ENCODE measurements around the gene SACM1L.
"Not testable (repeated sequence)": the region's sequence is repeated elsewhere in the genome, so short reads cannot be mapped to it uniquely, and the experiment has no call there.

The SACM1L gene

GRCh38 chr3:45751537-45752242 lies 62.5 kb downstream of the SACM1L start:
- Mint-ChIP-seq H3K27me3 (ENCODE audit: low read depth) (peaks cover 4% of the 10 kb centered on the region), H3K4me3 (no peak overlapping the region), H3K9me3 (no peaks in the 10 kb centered on the region), H3K36me3 (ENCODE audit: low read depth) (peaks cover 2% of the 10 kb centered on the region), H3K4me1 (ENCODE audit: low read depth) (no peaks in the 10 kb centered on the region), H3K27ac (no peak overlapping the region)
- DNase-seq (ENCODE audit: low spot score), result no peak

DNA sequence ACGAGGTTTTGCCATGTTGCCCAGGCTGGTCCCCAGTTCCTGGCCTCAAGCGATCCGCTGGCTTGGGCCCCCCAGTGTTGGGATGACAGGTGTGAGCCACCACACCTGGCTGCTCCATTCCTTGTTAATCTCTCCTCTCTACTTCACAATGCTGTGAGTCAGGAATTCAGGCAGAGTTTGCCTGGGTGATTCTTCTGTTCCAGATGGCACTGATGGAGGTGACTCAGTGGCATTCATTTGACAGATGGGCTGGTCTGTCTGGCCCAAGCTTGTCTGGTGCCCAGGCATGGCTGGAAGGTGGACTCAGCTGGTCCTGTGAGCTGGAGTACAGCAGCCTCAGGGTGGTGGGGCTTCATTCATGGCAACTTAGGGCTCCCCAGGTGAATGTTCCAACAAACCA lies 63.9 kb downstream of the SACM1L start:
- H3K27me3 Mint-ChIP-seq (ENCODE audit: low read depth), result peaks cover 4% of the 10 kb centered on the region
- no peak overlapping the region for H3K4me3 Mint-ChIP-seq
- no peaks in the 10 kb centered on the region for H3K9me3 Mint-ChIP-seq
- no peak for DNase-seq (ENCODE audit: low spot score)
- H3K4me1 Mint-ChIP-seq (ENCODE audit: low read depth), result no peaks in the 10 kb centered on the region
- no peaks in the 10 kb centered on the region for H3K36me3 Mint-ChIP-seq (ENCODE audit: low read depth)
- H3K27ac Mint-ChIP-seq, result no peak overlapping the region

- Mint-ChIP-seq H3K9me3 (no peaks in the 10 kb centered on the region), H3K27me3 (ENCODE audit: low read depth) (peaks cover 4% of the 10 kb centered on the region), H3K27ac (no peak overlapping the region), H3K4me1 (ENCODE audit: low read depth) (no peaks in the 10 kb centered on the region), H3K4me3 (no peak overlapping the region), H3K36me3 (ENCODE audit: low read depth) (no peaks in the 10 kb centered on the region)
- DNase-seq (ENCODE audit: low spot score), result no peak
Observed at GRCh38 chr3:45754461-45754860, 65.3 kb downstream of the SACM1L start.

- peaks cover 6% of the 10 kb centered on the region for H3K27me3 Mint-ChIP-seq (ENCODE audit: low read depth)
- no peaks in the 10 kb centered on the region for H3K9me3 Mint-ChIP-seq
- no peak overlapping the region for H3K27ac Mint-ChIP-seq
- H3K4me1 Mint-ChIP-seq (ENCODE audit: low read depth), result no peaks in the 10 kb centered on the region
- H3K36me3 Mint-ChIP-seq (ENCODE audit: low read depth), result no peaks in the 10 kb centered on the region
- no peak for DNase-seq (ENCODE audit: low spot score)
- no peak overlapping the region for H3K4me3 Mint-ChIP-seq
Observed at GRCh38 chr3:45756055-45756454, 66.9 kb downstream of the SACM1L start.

GRCh38 chr3:45757141-45757540 lies 67.9 kb downstream of the SACM1L start:
- H3K27me3 Mint-ChIP-seq (ENCODE audit: low read depth), result peaks cover 13% of the 10 kb centered on the region
- not testable (repeated sequence) for H3K36me3 Mint-ChIP-seq (ENCODE audit: low read depth); H3K4me1 Mint-ChIP-seq (ENCODE audit: low read depth); H3K4me3 Mint-ChIP-seq; DNase-seq (ENCODE audit: low spot score); H3K27ac Mint-ChIP-seq; H3K9me3 Mint-ChIP-seq

- Mint-ChIP-seq H3K36me3 (ENCODE audit: low read depth) (no peaks in the 10 kb centered on the region), H3K9me3 (no peaks in the 10 kb centered on the region), H3K4me1 (ENCODE audit: low read depth) (peaks cover 2% of the 10 kb centered on the region), H3K27ac (no peak overlapping the region), H3K4me3 (no peak overlapping the region), H3K27me3 (ENCODE audit: low read depth) (peaks cover 16% of the 10 kb centered on the region)
- DNase-seq (ENCODE audit: low spot score), result no peak
Observed at GRCh38 chr3:45758871-45759270, 69.7 kb downstream of the SACM1L start.

GRCh38 chr3:45759851-45760250 lies 70.7 kb downstream of the SACM1L start:
- Mint-ChIP-seq H3K27me3 (ENCODE audit: low read depth) (peaks cover 16% of the 10 kb centered on the region), H3K9me3 (no peaks in the 10 kb centered on the region), H3K27ac (no peak overlapping the region), H3K4me1 (ENCODE audit: low read depth) (peaks cover 2% of the 10 kb centered on the region), H3K36me3 (ENCODE audit: low read depth) (no peaks in the 10 kb centered on the region), H3K4me3 (no peak overlapping the region)
- no peak for DNase-seq (ENCODE audit: low spot score)

DNA sequence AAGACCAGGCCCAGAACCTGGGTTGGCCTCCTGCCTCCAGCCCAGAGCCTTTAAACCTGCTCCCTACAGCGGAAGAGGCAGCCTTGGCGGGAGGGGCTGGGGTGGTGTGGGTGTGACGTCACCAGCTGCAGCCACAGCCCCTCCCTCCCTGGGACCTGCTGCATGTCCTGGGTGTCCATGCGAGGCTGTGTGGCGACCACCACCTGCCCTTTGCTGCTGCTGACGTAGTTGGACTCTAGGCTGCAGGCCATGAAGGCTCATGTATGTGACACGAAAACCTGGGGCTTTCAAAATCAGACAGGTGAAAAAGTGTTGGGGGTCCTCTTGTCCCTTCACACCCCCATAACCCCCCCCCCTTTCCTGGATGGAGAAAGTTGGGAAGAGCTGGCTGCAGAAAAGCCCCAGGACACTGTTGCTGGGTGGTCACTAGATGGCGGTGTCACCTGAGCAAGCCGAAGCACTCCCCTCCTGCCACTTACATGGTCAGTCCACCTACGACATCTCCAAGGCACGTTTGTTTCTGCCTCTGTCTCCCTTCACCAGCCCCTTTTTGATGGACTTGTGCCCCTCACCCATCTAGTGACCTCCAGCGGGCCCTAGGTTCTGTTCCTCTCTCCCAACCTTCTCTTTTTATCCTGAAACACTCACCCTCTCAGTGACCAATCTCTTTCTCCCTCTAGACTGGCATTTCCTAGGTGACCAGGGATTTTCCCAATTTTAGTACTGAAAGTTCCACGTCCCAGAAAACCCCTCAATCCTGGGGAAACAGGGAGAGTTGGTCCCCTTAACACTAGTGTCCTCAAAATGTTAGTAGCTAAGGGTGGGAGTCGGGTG lies 71.9 kb downstream of the SACM1L start:
- H3K27me3 Mint-ChIP-seq (ENCODE audit: low read depth), result peaks cover 18% of the 10 kb centered on the region
- H3K36me3 Mint-ChIP-seq (ENCODE audit: low read depth), result no peaks in the 10 kb centered on the region
- H3K4me1 Mint-ChIP-seq (ENCODE audit: low read depth), result peaks cover 2% of the 10 kb centered on the region
- no peak overlapping the region for H3K27ac Mint-ChIP-seq
- no peak overlapping the region for H3K4me3 Mint-ChIP-seq
- DNase-seq (ENCODE audit: low spot score), result peak; percentile 19
- H3K9me3 Mint-ChIP-seq, result no peaks in the 10 kb centered on the region

- DNase-seq (ENCODE audit: low spot score), result no peak
- no peak overlapping the region for H3K4me3 Mint-ChIP-seq
- peaks cover 2% of the 10 kb centered on the region for H3K4me1 Mint-ChIP-seq (ENCODE audit: low read depth)
- no peak overlapping the region for H3K27ac Mint-ChIP-seq
- H3K36me3 Mint-ChIP-seq (ENCODE audit: low read depth), result no peaks in the 10 kb centered on the region
- no peaks in the 10 kb centered on the region for H3K9me3 Mint-ChIP-seq
- peaks cover 20% of the 10 kb centered on the region for H3K27me3 Mint-ChIP-seq (ENCODE audit: low read depth)
Observed at GRCh38 chr3:45761831-45762230, 72.6 kb downstream of the SACM1L start.

DNA sequence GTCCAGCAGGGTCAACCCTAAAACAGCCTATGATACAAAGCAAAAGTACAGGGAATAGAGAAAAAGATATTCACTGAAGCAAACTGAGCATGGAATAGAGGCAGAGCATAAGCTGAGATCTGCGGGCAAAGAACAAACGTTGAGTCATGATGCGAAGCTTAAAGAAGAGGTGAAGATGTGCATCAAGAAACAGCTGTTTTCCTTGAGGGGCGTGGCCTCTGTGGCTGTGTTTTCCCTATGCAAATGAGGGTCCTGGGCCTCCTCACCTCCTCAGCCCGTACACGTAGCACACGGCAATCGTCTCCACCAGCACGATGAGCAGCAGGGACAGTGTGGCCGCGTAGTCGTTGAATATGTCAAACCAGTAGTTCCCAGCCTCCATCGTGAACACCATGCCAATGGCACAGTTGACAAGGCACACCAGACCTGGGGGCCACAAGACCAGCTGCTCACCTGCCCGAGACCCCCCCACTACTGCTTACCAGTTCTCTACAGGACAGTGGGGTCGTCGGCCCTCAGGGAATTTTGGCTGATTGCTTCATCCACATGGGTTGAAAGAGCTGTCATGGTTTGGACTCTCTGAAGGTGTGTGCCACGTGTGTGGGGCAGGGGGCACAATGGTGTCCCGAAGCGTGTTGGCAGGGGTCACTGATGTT lies 73.6 kb downstream of the SACM1L start:
- no peak for DNase-seq (ENCODE audit: low spot score)
- Mint-ChIP-seq H3K27ac (no peak overlapping the region), H3K4me1 (ENCODE audit: low read depth) (peaks cover 2% of the 10 kb centered on the region), H3K4me3 (no peak overlapping the region), H3K9me3 (peaks cover 8% of the 10 kb centered on the region), H3K27me3 (ENCODE audit: low read depth) (peaks cover 27% of the 10 kb centered on the region), H3K36me3 (ENCODE audit: low read depth) (no peaks in the 10 kb centered on the region)

GRCh38 chr3:45763303-45763675 lies 74.1 kb downstream of the SACM1L start:
- H3K27me3 Mint-ChIP-seq (ENCODE audit: low read depth), result peaks cover 32% of the 10 kb centered on the region
- H3K4me3 Mint-ChIP-seq, result no peak overlapping the region
- H3K9me3 Mint-ChIP-seq, result peaks cover 8% of the 10 kb centered on the region
- H3K4me1 Mint-ChIP-seq (ENCODE audit: low read depth), result peaks cover 2% of the 10 kb centered on the region
- DNase-seq (ENCODE audit: low spot score), result no peak
- H3K36me3 Mint-ChIP-seq (ENCODE audit: low read depth), result no peaks in the 10 kb centered on the region
- H3K27ac Mint-ChIP-seq, result no peak overlapping the region

- Mint-ChIP-seq H3K4me1 (ENCODE audit: low read depth) (peaks cover 2% of the 10 kb centered on the region), H3K4me3 (no peak overlapping the region), H3K27ac (no peak overlapping the region), H3K9me3 (peaks cover 8% of the 10 kb centered on the region), H3K27me3 (ENCODE audit: low read depth) (peaks cover 52% of the 10 kb centered on the region), H3K36me3 (ENCODE audit: low read depth) (no peaks in the 10 kb centered on the region)
- DNase-seq (ENCODE audit: low spot score), result no peak
Observed at GRCh38 chr3:45765266-45765851, 76.2 kb downstream of the SACM1L start.

GRCh38 chr3:45765958-45766357 lies 76.8 kb downstream of the SACM1L start:
- H3K36me3 Mint-ChIP-seq (ENCODE audit: low read depth), result no peaks in the 10 kb centered on the region
- H3K4me1 Mint-ChIP-seq (ENCODE audit: low read depth), result peaks cover 2% of the 10 kb centered on the region
- H3K9me3 Mint-ChIP-seq, result peaks cover 8% of the 10 kb centered on the region
- no peak overlapping the region for H3K27ac Mint-ChIP-seq
- H3K4me3 Mint-ChIP-seq, result no peak overlapping the region
- peaks cover 56% of the 10 kb centered on the region for H3K27me3 Mint-ChIP-seq (ENCODE audit: low read depth)
- DNase-seq (ENCODE audit: low spot score), result no peak

All from T-helper 2 cell treated with Interferon-gamma antibody and Interleukin-4, amounts not matched to agents 5 μg/mL and 100 μg/mL, for 36 hours (primary cell).